Right cardiac atrium (tissue), 5 donors: ENCODE results near the gene OR10H1. TPM values are rescaled to one million over a fixed set of nuclear protein-coding genes. Genes with fewer than 3 reads are reported as not detected.
"Not testable (repeated sequence)": the region's sequence is repeated elsewhere in the genome, so short reads cannot be mapped to it uniquely, and the experiment has no call there.

Source experiments
- ATAC-seq, 2 donors: fragments of 200-7000 bp; cut with Tn5 transposase; one replicate each; pipeline versions ENCODE4 v1.8.0 to v1.9.1; 2020; ENCODE audit warnings: moderate library complexity in 2 of 2, mild to moderate bottlenecking in 1 of 2
- DNase-seq, 3 donors: peaks; one replicate each; pipeline ENCODE4 v3.0.0-alpha.2; 2020
- H3K27ac ChIP-seq: one replicate; pipeline ENCODE4 v1.5.1; 2013; ENCODE audit warnings: mild to moderate bottlenecking, low read length, control low read depth, moderate library complexity
- H3K27me3 ChIP-seq: one replicate; pipeline ENCODE4 v1.6.1; 2013; ENCODE audit not compliant: control insufficient read depth, insufficient read depth
- H3K4me1 ChIP-seq: one replicate; pipeline ENCODE4 v1.6.1; 2013; ENCODE audit warnings: low read length; ENCODE audit not compliant: control insufficient read depth, insufficient read depth
- H3K4me3 ChIP-seq: one replicate; pipeline ENCODE4 v1.5.1; 2013; ENCODE audit warnings: low read length, control low read depth
- H3K9me3 ChIP-seq: one replicate; pipeline ENCODE4 v1.6.1; 2013; ENCODE audit warnings: low read length; ENCODE audit not compliant: control insufficient read depth
- WGBS: extraction: QIAGEN DNeasy Blood & Tissue Kit; methylation state at CpG from one replicate; pipeline ENCODE4 v1.1.7; 2013; 5-methylcytosine and 5-hydroxymethylcytosine counted together
- intact Hi-C, 4 donors: fragments of 100-400 bp; cut with DNase I; formaldehyde crosslinking; loops; one replicate each; pipeline versions ENCODE4 v1.11.0 to v1.14.0; 2022 to 2023
- long read RNA-seq, 4 donors: library from polyadenylated mRNA; unstranded; transcript quantifications; one replicate each; pipeline ENCODE4 v2.0.0, GENCODE V29; 2020 to 2021
- polyA plus RNA-seq: library from polyadenylated mRNA; stranded (reverse); fragments of 200-250 nt; gene quantifications from one replicate; pipeline ENCODE4 v1.2.3, GENCODE V29; 2013
- total RNA-seq, 4 donors: library from RNA; stranded (reverse); fragmentation: NEBNext Ultra II Directional; extraction: Animal tissue kit (Norgen Biotek cat#: 25700); gene quantifications; one replicate each; pipeline ENCODE4 v1.2.1, GENCODE V29; 2021
- donor health status: healthy with polysubstance abuse.
- donor health status: DM: no; HTN: yes; CAD: no.
- donor health status: DM: no; HTN: no; CAD: no.
- donor health status: DM: no; HTN: yes; CAD: no; lungs with severe emphysema.
- donor health status: DM: yes; HTN: yes; CAD: no.

Gene OR10H1
- total RNA-seq (not detected), polyA plus RNA-seq (not detected)
- long read RNA-seq, donor 1, result 0 reads
- long read RNA-seq, donor 2, result 0 reads
- long read RNA-seq, donor 3, result 0 reads
- long read RNA-seq, donor 4, result 0 reads

GRCh38 chr19:15815306-15815705 is at the start of gene OR10H1:
OR10H1 (minus strand) TSS chr19:15815664; CDS start chr19:15808037, 7,627 bp downstream.
- H3K27me3 ChIP-seq, result no peaks in the 10 kb centered on the region
- intact Hi-C loops, result loop anchor here in 2 of 4 donors (10.0 kb wide), 2 partner anchors 181 to 191 kb away; no protein-coding TSS in a partner anchor
- WGBS, result 66% methylated on average over 5 of the region's 5 CpGs
- no peak within 1 kb of the TSS for H3K4me3 ChIP-seq
- H3K27ac ChIP-seq, result no peak within 1 kb of the TSS
- H3K9me3 ChIP-seq, result peaks cover 2% of the 10 kb centered on the region
- DNase-seq, result no peak
- H3K4me1 ChIP-seq, result no peaks in the 10 kb centered on the region
- no peak for ATAC-seq

GRCh38 chr19:15864824-15865223 is 49.4 kb upstream of the OR10H1 start:
- Histone ChIP-seq H3K27ac (no peak overlapping the region), H3K27me3 (no peaks in the 10 kb centered on the region), H3K4me1 (no peaks in the 10 kb centered on the region), H3K4me3 (no peak overlapping the region), H3K9me3 (no peaks in the 10 kb centered on the region)
- intact Hi-C loops, result loop anchor here in 1 of 4 donors (10.0 kb wide), 1 partner anchor 240 kb away; no protein-coding TSS in a partner anchor
- WGBS, result 53% methylated on average over 5 of the region's 5 CpGs
- DNase-seq (no peak), ATAC-seq (no peak)

GRCh38 chr19:15863272-15863671 is 47.8 kb upstream of the OR10H1 start:
- intact Hi-C loops, result loop anchor here in 1 of 4 donors (10.0 kb wide), 1 partner anchor 238 kb away; no protein-coding TSS in a partner anchor
- H3K27me3 ChIP-seq, result no peaks in the 10 kb centered on the region
- 76% methylated on average over 8 of the region's 8 CpGs for WGBS

GRCh38 chr19:15862444-15862843 is 47.0 kb upstream of the OR10H1 start:
- WGBS, result 45% methylated on average over 7 of the region's 7 CpGs
- no peaks in the 10 kb centered on the region for H3K27me3 ChIP-seq
- H3K27ac ChIP-seq, result no peak overlapping the region
- H3K4me1 ChIP-seq, result no peaks in the 10 kb centered on the region
- no peak for ATAC-seq
- no peak for DNase-seq
- no peak overlapping the region for H3K4me3 ChIP-seq
- no peaks in the 10 kb centered on the region for H3K9me3 ChIP-seq
- intact Hi-C loops, result loop anchor here in 1 of 4 donors (10.0 kb wide), 1 partner anchor 238 kb away; no protein-coding TSS in a partner anchor

More at GRCh38 chr19:15863272-15863671, 47.8 kb upstream of the OR10H1 start:
- DNase-seq (no peak), ATAC-seq (no peak)
- no peak overlapping the region for H3K4me3 ChIP-seq
- no peaks in the 10 kb centered on the region for H3K4me1 ChIP-seq
- H3K27ac ChIP-seq, result no peak overlapping the region
- no peaks in the 10 kb centered on the region for H3K9me3 ChIP-seq

- no peak overlapping the region for H3K4me3 ChIP-seq
- H3K9me3 ChIP-seq, result no peaks in the 10 kb centered on the region
- no peaks in the 10 kb centered on the region for H3K27me3 ChIP-seq
- WGBS, result 64% methylated on average over 6 of the region's 6 CpGs
- intact Hi-C loops, result loop anchor here in 1 of 4 donors (10.0 kb wide), 1 partner anchor 236 kb away; no protein-coding TSS in a partner anchor
- ATAC-seq, result no peak
- H3K27ac ChIP-seq, result no peak overlapping the region
- no peak for DNase-seq
- no peaks in the 10 kb centered on the region for H3K4me1 ChIP-seq
Measured at GRCh38 chr19:15860522-15860921, 45.1 kb upstream of the OR10H1 start.

GRCh38 chr19:15859187-15859586 is 43.7 kb upstream of the OR10H1 start:
- DNase-seq (no peak), ATAC-seq (no peak)
- Histone ChIP-seq H3K4me3 (no peak overlapping the region), H3K27ac (no peak overlapping the region), H3K4me1 (no peaks in the 10 kb centered on the region), H3K27me3 (no peaks in the 10 kb centered on the region), H3K9me3 (no peaks in the 10 kb centered on the region)
- intact Hi-C loops, result no loop called here
- whole genome bisulfite sequencing, result 80% methylated on average over 6 of the region's 6 CpGs

GRCh38 chr19:15850385-15850784 is 34.9 kb upstream of the OR10H1 start:
- no peak for DNase-seq
- ATAC-seq, result no peak
- WGBS, result 78% methylated on average over 3 of the region's 3 CpGs

GRCh38 chr19:15846923-15847322 is 31.5 kb upstream of the OR10H1 start:
- Histone ChIP-seq H3K27ac (no peak overlapping the region), H3K4me1 (no peaks in the 10 kb centered on the region), H3K27me3 (peaks cover 2% of the 10 kb centered on the region), H3K4me3 (no peak overlapping the region), H3K9me3 (no peaks in the 10 kb centered on the region)
- intact Hi-C loops, result no loop called here
- DNase-seq, result no peak
- no peak for ATAC-seq
- whole genome bisulfite sequencing, result 81% methylated on average over 6 of the region's 6 CpGs

More at GRCh38 chr19:15850385-15850784, 34.9 kb upstream of the OR10H1 start:
- intact Hi-C loops, result no loop called here
- H3K27ac ChIP-seq, result no peak overlapping the region
- H3K27me3 ChIP-seq, result peaks cover 2% of the 10 kb centered on the region
- peaks cover 2% of the 10 kb centered on the region for H3K9me3 ChIP-seq
- H3K4me1 ChIP-seq, result no peaks in the 10 kb centered on the region
- H3K4me3 ChIP-seq, result no peak overlapping the region

GRCh38 chr19:15843894-15844222 is 28.4 kb upstream of the OR10H1 start:
- H3K9me3 ChIP-seq, H3K4me3 ChIP-seq, ATAC-seq, H3K27me3 ChIP-seq, H3K4me1 ChIP-seq, H3K27ac ChIP-seq, intact Hi-C loops: not testable (repeated sequence)
- 67% methylated on average over 8 of the region's 8 CpGs for WGBS
- DNase-seq, result peak; percentile 53 to 78 (median 60)

GRCh38 chr19:15843203-15843893 is 27.9 kb upstream of the OR10H1 start:
- no peaks in the 10 kb centered on the region for H3K4me1 ChIP-seq
- H3K27ac ChIP-seq, result no peak overlapping the region
- ATAC-seq (no peak), DNase-seq (no peak)
- H3K27me3 ChIP-seq, result no peaks in the 10 kb centered on the region
- 60% methylated on average over 5 of the region's 5 CpGs for WGBS
- no peaks in the 10 kb centered on the region for H3K9me3 ChIP-seq
- intact Hi-C loops, result no loop called here
- no peak overlapping the region for H3K4me3 ChIP-seq

- intact Hi-C loops, result no loop called here
- Histone ChIP-seq H3K9me3 (no peaks in the 10 kb centered on the region), H3K4me3 (no peak overlapping the region), H3K27me3 (no peaks in the 10 kb centered on the region), H3K4me1 (no peaks in the 10 kb centered on the region), H3K27ac (no peak overlapping the region)
- DNase-seq (no peak), ATAC-seq (no peak)
- WGBS, result 60% methylated on average over 11 of the region's 11 CpGs
Measured at GRCh38 chr19:15841875-15842569, 26.6 kb upstream of the OR10H1 start.
